Measurements from ENCODE around the gene HOXD9. TPM values are rescaled to one million over a fixed set of nuclear protein-coding genes. Genes with fewer than 3 reads are reported as not detected.

Gene HOXD9
- total RNA-seq, 1 experiment from 2014 or later, result not detected

GRCh38 chr2:176083796-176084261 is 38.7 kb upstream of the HOXD9 start, which contains the start of gene EVX2:
TSS of gene EVX2 (minus strand) at chr2:176083962. CDS start at chr2:176083776, 186 bp downstream.
- no peaks in the 10 kb centered on the region for H4K20me1 ChIP-seq (ENCODE audit: control insufficient read depth, insufficient read depth, insufficient read length)
- no peak within 1 kb of the TSS for H2BK15ac ChIP-seq (ENCODE audit: low read depth, low read length)
- TF ChIP-seq CTCF (conservative IDR thresholded peaks at IDR 0.05), result no peak
- no CpG with 5 or more reads among the region's 27 CpGs for WGBS (ENCODE audit: extremely low coverage, insufficient read length, low lambda C conversion rate)
- no peak within 1 kb of the TSS for H3K56ac ChIP-seq (ENCODE audit: insufficient read length, low read depth, low read length)
- no peak within 1 kb of the TSS for H2AFZ ChIP-seq (ENCODE audit: low read length)
- no peak within 1 kb of the TSS for H2BK5ac ChIP-seq (ENCODE audit: insufficient read length, low read length)
- no peak within 1 kb of the TSS for H3K4ac ChIP-seq (ENCODE audit: low read depth, low read length)
- H3K79me2 ChIP-seq (ENCODE audit: insufficient read depth, low read length), result no peaks in the 10 kb centered on the region
- Mint-ChIP-seq H3K27me3 (ENCODE audit: low read depth) (peaks cover 97% of the 10 kb centered on the region), H3K36me3 (ENCODE audit: insufficient read depth in 1 of 3, low read depth in 3 of 3) (no peaks in the 10 kb centered on the region), H3K27ac (no peak within 1 kb of the TSS), H3K4me3 (peak within 1 kb of the TSS; percentile 24 to 64; a peak in 4 of 5 replicates), H3K4me1 (peaks cover 22 to 47% of the 10 kb centered on the region in 2 experiments), H3K9me3 (peaks cover 5 to 9% of the 10 kb centered on the region in 2 experiments; a peak in 4 of 5 replicates)
- H3K27me3 ChIP-seq (ENCODE audit: insufficient read depth, low read length), result peaks cover 95% of the 10 kb centered on the region
- H4K5ac ChIP-seq (ENCODE audit: insufficient read length, low read depth, low read length), result no peak within 1 kb of the TSS
- H4K8ac ChIP-seq (replicated peaks; ENCODE audit: insufficient read length, low read depth, low read length), result no peak within 1 kb of the TSS
- H3K14ac ChIP-seq (ENCODE audit: insufficient read depth, low read length), result no peak within 1 kb of the TSS
- no peak within 1 kb of the TSS for H2BK120ac ChIP-seq (ENCODE audit: low read depth, low read length, poor library complexity, severe bottlenecking)
- H3T11ph ChIP-seq (ENCODE audit: low read length), result no peak within 1 kb of the TSS
- no peak within 1 kb of the TSS for H3K27ac ChIP-seq (ENCODE audit: insufficient read length, low read depth, low read length)
- no peak within 1 kb of the TSS for H2AK5ac ChIP-seq (ENCODE audit: insufficient read length, low read length)
- no peaks in the 10 kb centered on the region for H3K4me1 ChIP-seq (ENCODE audit: insufficient read depth, low read length)
- H3K23me2 ChIP-seq (ENCODE audit: insufficient read length, low read depth, low read length, poor library complexity, severe bottlenecking), result peaks cover 6% of the 10 kb centered on the region
- no peak within 1 kb of the TSS for H4K91ac ChIP-seq (ENCODE audit: insufficient read length, low read depth, low read length)
- no peak within 1 kb of the TSS for H3K23ac ChIP-seq (ENCODE audit: insufficient read length, low read depth, low read length)
- peak; percentile 1 for DNase-seq
- no peak within 1 kb of the TSS for H2BK20ac ChIP-seq (ENCODE audit: low read depth, low read length, poor library complexity, severe bottlenecking)
- no peak within 1 kb of the TSS for H3K9ac ChIP-seq (ENCODE audit: extremely low read depth, insufficient read length, low read length)
- H3K79me1 ChIP-seq (ENCODE audit: insufficient read depth, low read depth, low read length, poor library complexity, severe bottlenecking), result no peaks in the 10 kb centered on the region
- H3K18ac ChIP-seq (ENCODE audit: insufficient read length, low read depth, low read length), result no peak within 1 kb of the TSS
- no peaks in the 10 kb centered on the region for H3K9me3 ChIP-seq (ENCODE audit: control insufficient read depth, low read depth, low read length)
- no peak within 1 kb of the TSS for H3K4me2 ChIP-seq (ENCODE audit: insufficient read depth, insufficient read length, low read length)
- H2BK12ac ChIP-seq (ENCODE audit: insufficient read length, low read depth, low read length), result no peak within 1 kb of the TSS

Measured in H9 (cell line).